Lung (tissue), 12 donors: ENCODE measurements around the gene UBR4. TPM values are rescaled to one million over a fixed set of nuclear protein-coding genes. Genes with fewer than 3 reads are reported as not detected.

Experiments used
- ATAC-seq: fragments of 200-7000 bp; cut with Tn5 transposase; one replicate; pipeline ENCODE4 v1.9.1; 2020; ENCODE audit warnings: moderate number of reproducible peaks; ENCODE audit not compliant: insufficient read depth, low FRiP score
- DNase-seq, 3 donors: peaks; one replicate each; pipeline ENCODE4 v3.0.0-alpha.2; 2013 to 2017
- H3K27ac ChIP-seq, 2 donors: one replicate each; pipeline ENCODE4 v1.5.1; 2013; ENCODE audit warnings: mild to moderate bottlenecking in 2 of 2, moderate library complexity in 2 of 2, control low read depth in 1 of 2, inconsistent platforms in 1 of 2, low read depth in 1 of 2, low read length in 1 of 2
- H3K27me3 ChIP-seq, 3 donors: one replicate each; pipeline ENCODE4 v1.5.1; 2013; ENCODE audit warnings: low read length in 2 of 3; ENCODE audit not compliant: control insufficient read depth in 3 of 3, insufficient read depth in 3 of 3
- H3K36me3 ChIP-seq, 4 donors: one replicate each; pipeline ENCODE4 v1.5.1; 2013; ENCODE audit warnings: low read length in 4 of 4, mild to moderate bottlenecking in 1 of 4, moderate library complexity in 1 of 4; ENCODE audit not compliant: control insufficient read depth in 4 of 4, insufficient read depth in 4 of 4
- H3K4me1 ChIP-seq, 5 donors: one replicate each; pipeline ENCODE4 v1.5.1; 2013; ENCODE audit warnings: low read length in 5 of 5, mild to moderate bottlenecking in 2 of 5, moderate library complexity in 1 of 5; ENCODE audit not compliant: control insufficient read depth in 5 of 5, insufficient read depth in 5 of 5
- H3K4me3 ChIP-seq: one replicate; pipeline ENCODE4 v1.5.1; 2013; ENCODE audit warnings: mild to moderate bottlenecking, control low read depth, moderate library complexity
- H3K9ac ChIP-seq, 2 donors: one replicate each; pipeline ENCODE4 v1.5.1; 2013; ENCODE audit warnings: low read length in 2 of 2, control low read depth in 1 of 2; ENCODE audit not compliant: insufficient read depth in 1 of 2
- H3K9me3 ChIP-seq, 4 donors: one replicate each; pipeline ENCODE4 v1.5.1; 2013; ENCODE audit warnings: low read length in 3 of 4, mild to moderate bottlenecking in 1 of 4, moderate library complexity in 1 of 4; ENCODE audit not compliant: control insufficient read depth in 4 of 4, insufficient read depth in 3 of 4
- WGBS, 2 donors: extraction: QIAGEN DNeasy Blood & Tissue Kit; methylation state at CpG; one replicate each; pipeline ENCODE4 v1.1.7; 2013; 5-methylcytosine and 5-hydroxymethylcytosine counted together
- polyA plus RNA-seq, 2 donors: library from polyadenylated mRNA; stranded (reverse); fragments of 200-250 nt; gene quantifications; one replicate each; pipeline ENCODE4 v1.2.1, GENCODE V29; 2013
- total RNA-seq, 2 donors: library from RNA; depleted of rRNA in 1 of 2; stranded (reverse); fragments of >200 nt in 1 of 2; gene quantifications; one replicate each; pipeline ENCODE4 v1.2.1, GENCODE V29; 2014 to 2021
- TF ChIP-seq, protein P1 (sequence below): IDR thresholded peaks from 2 replicates; pipeline ENCODE4 v1.5.1; 2012; ENCODE audit warnings: mild to moderate bottlenecking; ENCODE audit errors: control extremely low read depth, extremely low read depth
- donor health status: control.
- donor health status: control.
- donor health status: Bipolar disorder and iron deficiency.
- donor health status: healthy.
- donor health status: DM: yes; HTN: yes; CAD: no.

UBR4 gene
- total and polyA plus RNA-seq, 4 donors: 90.8 to 128 (median 113) TPM

DNA sequence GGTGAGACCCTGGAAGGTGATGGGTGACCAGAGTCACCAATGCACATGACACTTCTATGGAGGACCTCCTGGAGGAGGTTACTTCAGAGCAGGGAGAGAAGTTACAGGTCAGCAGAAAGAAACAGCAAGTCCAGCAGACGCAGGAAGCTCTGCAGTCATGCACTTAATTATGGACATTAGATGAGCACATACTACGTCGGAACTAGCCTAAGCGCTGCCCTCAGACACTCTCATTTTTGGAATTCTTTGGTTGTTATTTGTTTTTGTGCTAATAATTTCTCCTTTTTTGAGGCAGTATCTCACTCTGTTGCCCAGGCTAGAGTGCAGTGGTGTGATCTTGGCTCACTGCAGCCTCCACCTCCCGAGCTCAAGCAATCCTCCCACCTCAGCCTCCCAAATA, 160.3 kb downstream of the UBR4 start:
- Histone ChIP-seq H3K27me3 (peaks cover 0 to under 1% (median 0%) of the 10 kb centered on the region in 3 donors), H3K9ac (no peak overlapping the region), H3K4me1 (peaks cover 0 to 11% (median 0%) of the 10 kb centered on the region in 5 donors), H3K27ac (no peak overlapping the region), H3K9me3 (no peaks in the 10 kb centered on the region), H3K4me3 (no peak overlapping the region), H3K36me3 (no peaks in the 10 kb centered on the region)
- TF ChIP-seq, protein P1, sequence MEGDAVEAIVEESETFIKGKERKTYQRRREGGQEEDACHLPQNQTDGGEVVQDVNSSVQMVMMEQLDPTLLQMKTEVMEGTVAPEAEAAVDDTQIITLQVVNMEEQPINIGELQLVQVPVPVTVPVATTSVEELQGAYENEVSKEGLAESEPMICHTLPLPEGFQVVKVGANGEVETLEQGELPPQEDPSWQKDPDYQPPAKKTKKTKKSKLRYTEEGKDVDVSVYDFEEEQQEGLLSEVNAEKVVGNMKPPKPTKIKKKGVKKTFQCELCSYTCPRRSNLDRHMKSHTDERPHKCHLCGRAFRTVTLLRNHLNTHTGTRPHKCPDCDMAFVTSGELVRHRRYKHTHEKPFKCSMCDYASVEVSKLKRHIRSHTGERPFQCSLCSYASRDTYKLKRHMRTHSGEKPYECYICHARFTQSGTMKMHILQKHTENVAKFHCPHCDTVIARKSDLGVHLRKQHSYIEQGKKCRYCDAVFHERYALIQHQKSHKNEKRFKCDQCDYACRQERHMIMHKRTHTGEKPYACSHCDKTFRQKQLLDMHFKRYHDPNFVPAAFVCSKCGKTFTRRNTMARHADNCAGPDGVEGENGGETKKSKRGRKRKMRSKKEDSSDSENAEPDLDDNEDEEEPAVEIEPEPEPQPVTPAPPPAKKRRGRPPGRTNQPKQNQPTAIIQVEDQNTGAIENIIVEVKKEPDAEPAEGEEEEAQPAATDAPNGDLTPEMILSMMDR: no peak
- ATAC-seq (no peak), DNase-seq (no peak)
- WGBS, 2 donors: 89 to 96% methylated on average over 5 of the region's 5 CpGs

DNA sequence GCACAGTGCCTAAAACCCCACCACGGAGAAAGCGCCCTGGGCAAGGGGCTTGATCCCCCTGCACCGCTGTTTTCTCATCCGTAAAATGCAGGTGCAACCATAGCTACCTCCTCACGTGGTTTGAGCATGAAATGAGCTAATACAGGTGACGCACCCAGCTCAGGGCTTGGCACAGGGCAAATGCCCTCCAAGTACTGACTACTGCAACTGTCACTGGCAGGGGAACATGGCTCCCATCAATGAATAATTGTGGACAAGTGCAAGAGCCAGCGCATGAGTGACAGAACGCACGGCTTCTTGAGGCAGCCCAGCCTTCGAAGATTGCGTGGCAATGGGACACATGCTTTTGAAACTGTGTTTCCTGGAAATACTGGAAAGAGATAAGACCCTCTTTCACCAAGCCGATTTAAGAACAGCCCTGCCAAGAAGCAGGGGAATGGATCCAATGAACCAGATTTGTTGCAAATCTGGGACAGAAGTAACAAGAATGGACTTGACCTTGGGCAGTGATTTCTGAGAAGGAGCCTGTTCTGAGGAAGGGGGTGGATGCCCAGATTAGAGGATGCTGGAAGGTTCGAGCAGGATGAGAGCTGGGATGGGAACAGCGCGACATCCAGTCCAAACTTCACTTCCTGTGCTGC, 160.8 kb downstream of the UBR4 start:
- H3K4me3 ChIP-seq: no peak overlapping the region
- no peak overlapping the region for H3K27ac ChIP-seq
- ATAC-seq (no peak), DNase-seq (peak; percentile 15 to 61 (median 19))
- TF ChIP-seq, protein P1: no peak
- no peaks in the 10 kb centered on the region for H3K27me3 ChIP-seq
- H3K9ac ChIP-seq: no peak overlapping the region
- 62 to 75% methylated on average over 15 of the region's 15 CpGs for WGBS, 2 donors
- no peaks in the 10 kb centered on the region for H3K36me3 ChIP-seq
- H3K4me1 ChIP-seq: peaks cover 0 to 8% (median 0%) of the 10 kb centered on the region in 5 donors
- no peaks in the 10 kb centered on the region for H3K9me3 ChIP-seq

DNA sequence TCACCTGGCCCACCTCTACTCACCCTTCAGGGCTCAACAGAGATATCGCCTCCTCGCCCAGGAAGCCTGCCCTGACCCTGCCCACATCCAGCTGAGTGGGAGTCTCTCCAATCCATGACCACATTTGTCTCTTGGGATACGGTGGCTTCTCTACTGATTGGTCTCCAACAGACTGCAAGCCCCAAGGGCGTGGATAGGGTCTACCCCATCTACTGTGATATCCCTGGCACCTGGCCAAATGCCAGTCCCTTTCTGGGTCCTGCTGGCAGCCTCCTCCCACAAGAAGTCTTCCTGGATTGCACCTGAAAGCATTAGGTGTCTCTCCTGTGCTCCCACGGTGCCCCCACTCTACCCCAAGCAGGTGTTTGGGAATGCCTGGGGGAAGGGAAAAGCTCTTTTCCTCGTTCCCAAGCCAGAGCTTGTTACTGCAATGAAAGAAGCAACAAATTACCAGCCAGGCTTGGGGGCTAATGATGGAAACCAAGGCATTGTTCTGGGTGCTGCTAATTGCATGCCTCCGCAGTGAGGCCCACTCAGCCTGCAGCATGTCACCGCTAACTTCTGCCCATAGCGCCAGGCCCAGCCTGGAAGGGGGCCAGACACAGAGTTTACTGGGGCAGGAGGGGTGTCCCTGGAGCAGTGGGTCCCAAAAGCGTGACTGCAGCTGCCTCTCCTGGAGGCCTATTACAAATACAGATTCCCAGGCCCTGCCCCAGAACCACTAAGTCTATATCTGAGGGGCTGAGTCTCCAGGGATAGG, 162.9 kb downstream of the UBR4 start:
- Histone ChIP-seq H3K4me3 (no peak overlapping the region), H3K27me3 (peaks cover 0 to under 1% (median 0%) of the 10 kb centered on the region in 3 donors), H3K36me3 (no peaks in the 10 kb centered on the region), H3K9me3 (no peaks in the 10 kb centered on the region), H3K9ac (no peak overlapping the region), H3K27ac (no peak overlapping the region), H3K4me1 (peaks cover 0 to 6% (median 0%) of the 10 kb centered on the region in 5 donors)
- TF ChIP-seq, protein P1: no peak
- DNase-seq (peak in 1 of 3 donors; percentile 9), ATAC-seq (no peak)
- WGBS, 2 donors: 90 to 95% methylated on average over 10 of the region's 10 CpGs
